IgD-negative memory B cell (primary cell): ENCODE data around the gene SRR. TPM values are rescaled to one million over a fixed set of nuclear protein-coding genes. Genes with fewer than 3 reads are reported as not detected.
A peak's percentile ranks its signal among the peaks of the same experiment; 100 is the strongest.
"Not testable (repeated sequence)": the region's sequence is repeated elsewhere in the genome, so short reads cannot be mapped to it uniquely, and the experiment has no call there.

ENCODE experiments used
- H3K27ac Mint-ChIP-seq, 3 donors: one replicate each; pipeline ENCODE4 v1.8.0; 2020 to 2022; ENCODE audit warnings: mild to moderate bottlenecking in 3 of 3, mixed read lengths in 3 of 3, moderate library complexity in 1 of 3
- H3K27me3 Mint-ChIP-seq: one replicate; pipeline ENCODE4 v1.8.0; 2021; ENCODE audit warnings: mixed read lengths
- H3K36me3 Mint-ChIP-seq: one replicate; pipeline ENCODE4 v1.8.0; 2020; ENCODE audit warnings: mild to moderate bottlenecking, mixed read lengths
- H3K4me1 Mint-ChIP-seq, 3 donors: one replicate each; pipeline ENCODE4 v1.8.0; 2020 to 2022; ENCODE audit warnings: mixed read lengths in 3 of 3, mild to moderate bottlenecking in 1 of 3
- H3K4me3 Mint-ChIP-seq, 4 donors: one replicate each; pipeline ENCODE4 v1.8.0; 2020 to 2022; ENCODE audit warnings: mild to moderate bottlenecking in 4 of 4, mixed read lengths in 4 of 4, moderate library complexity in 3 of 4
- H3K9me3 Mint-ChIP-seq, 3 donors: one replicate each; pipeline ENCODE4 v1.8.0; 2020 to 2021; ENCODE audit warnings: mixed read lengths in 3 of 3, mild to moderate bottlenecking in 1 of 3
- polyA plus RNA-seq: library from polyadenylated mRNA; unstranded; fragments of 300-500 nt; fragmentation: Illumina TruSeq; gene quantifications from one replicate; pipeline ENCODE4 v1.2.3, GENCODE V29; 2021

Gene SRR
- polyA plus RNA-seq, 1 donor from 2014 or later = 3.4 TPM

- Mint-ChIP-seq H3K9me3 (no peaks in the 10 kb centered on the region), H3K36me3 (peaks cover 2% of the 10 kb centered on the region), H3K4me3 (no peak overlapping the region), H3K27ac (no peak overlapping the region), H3K27me3 (no peaks in the 10 kb centered on the region), H3K4me1 (peaks cover 4 to 7% (median 4%) of the 10 kb centered on the region in 3 donors)
These were observed 9.0 kb downstream of the SRR start for GRCh38 chr17:2312736-2313135.

- not testable (repeated sequence) for H3K27ac Mint-ChIP-seq, H3K36me3 Mint-ChIP-seq, H3K27me3 Mint-ChIP-seq, H3K4me3 Mint-ChIP-seq, H3K9me3 Mint-ChIP-seq, H3K4me1 Mint-ChIP-seq
These were observed 13.1 kb downstream of the SRR start for GRCh38 chr17:2316916-2317205.

- Mint-ChIP-seq H3K36me3 (peaks cover 9% of the 10 kb centered on the region), H3K4me1 (peaks cover 0 to 2% (median 0%) of the 10 kb centered on the region in 3 donors), H3K9me3 (no peaks in the 10 kb centered on the region), H3K27ac (peak overlapping the region in 1 of 3 donors; percentile 16), H3K4me3 (no peak overlapping the region), H3K27me3 (no peaks in the 10 kb centered on the region)
These were observed 14.0 kb downstream of the SRR start for GRCh38 chr17:2317796-2318195.

GRCh38 chr17:2319051-2319450, 15.3 kb downstream of the SRR start:
- peak overlapping the region in 1 of 3 donors; percentile 71 for H3K27ac Mint-ChIP-seq
- no peaks in the 10 kb centered on the region for H3K9me3 Mint-ChIP-seq
- no peak overlapping the region for H3K4me3 Mint-ChIP-seq
- no peaks in the 10 kb centered on the region for H3K27me3 Mint-ChIP-seq
- H3K4me1 Mint-ChIP-seq = peaks cover 0 to 2% (median 0%) of the 10 kb centered on the region in 3 donors
- H3K36me3 Mint-ChIP-seq = peaks cover 10% of the 10 kb centered on the region

DNA sequence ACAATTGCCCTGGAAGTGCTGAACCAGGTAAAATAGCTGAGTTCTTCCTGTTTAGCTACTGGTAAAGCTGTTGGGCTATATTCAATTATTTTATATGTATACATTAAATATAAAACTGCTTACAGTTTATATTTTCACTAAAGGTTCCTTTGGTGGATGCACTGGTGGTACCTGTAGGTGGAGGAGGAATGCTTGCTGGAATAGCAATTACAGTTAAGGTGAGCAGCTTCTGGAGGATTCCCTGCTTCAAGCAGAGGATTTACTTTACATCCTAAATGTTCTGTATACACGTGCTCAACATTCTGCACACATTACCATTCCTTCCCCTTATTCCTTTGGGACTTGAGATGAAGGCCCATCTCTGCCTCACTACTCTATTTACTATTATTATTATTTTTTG, 17.6 kb downstream of the SRR start:
- no peak overlapping the region for H3K4me3 Mint-ChIP-seq
- H3K36me3 Mint-ChIP-seq = peaks cover 10% of the 10 kb centered on the region
- H3K27ac Mint-ChIP-seq = no peak overlapping the region
- H3K27me3 Mint-ChIP-seq = no peaks in the 10 kb centered on the region
- no peaks in the 10 kb centered on the region for H3K4me1 Mint-ChIP-seq
- no peaks in the 10 kb centered on the region for H3K9me3 Mint-ChIP-seq

GRCh38 chr17:2323629-2324314, 20.0 kb downstream of the SRR start:
- no peak overlapping the region for H3K4me3 Mint-ChIP-seq
- peaks cover 0 to 2% (median 0%) of the 10 kb centered on the region in 3 donors for H3K4me1 Mint-ChIP-seq
- no peaks in the 10 kb centered on the region for H3K9me3 Mint-ChIP-seq
- no peaks in the 10 kb centered on the region for H3K27me3 Mint-ChIP-seq
- peaks cover 9% of the 10 kb centered on the region for H3K36me3 Mint-ChIP-seq
- no peak overlapping the region for H3K27ac Mint-ChIP-seq

DNA sequence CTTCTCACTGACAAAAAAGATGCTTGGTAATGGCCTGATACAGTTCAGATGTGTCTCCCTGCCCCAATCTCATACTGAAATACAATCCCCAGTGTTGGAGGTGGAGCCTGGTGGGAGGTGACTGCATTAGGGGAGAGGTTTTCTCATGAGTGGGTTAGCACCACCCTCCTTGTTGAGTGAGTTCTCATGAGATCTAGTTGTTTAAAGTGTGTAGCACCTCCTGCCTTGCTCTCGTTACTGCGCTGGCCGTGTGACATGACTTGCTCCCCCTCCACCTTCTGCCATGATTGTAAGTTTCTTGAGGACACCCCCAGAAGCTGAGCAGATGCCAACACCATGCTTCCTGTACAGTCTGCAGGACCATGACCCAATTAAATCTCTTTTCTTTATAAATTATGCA, 27.6 kb downstream of the SRR start:
- H3K27me3 Mint-ChIP-seq = no peaks in the 10 kb centered on the region
- H3K4me1 Mint-ChIP-seq = peaks cover 11 to 20% (median 13%) of the 10 kb centered on the region in 3 donors
- peaks cover 1% of the 10 kb centered on the region for H3K36me3 Mint-ChIP-seq
- no peak overlapping the region for H3K4me3 Mint-ChIP-seq
- H3K9me3 Mint-ChIP-seq = no peaks in the 10 kb centered on the region
- H3K27ac Mint-ChIP-seq = no peak overlapping the region

DNA sequence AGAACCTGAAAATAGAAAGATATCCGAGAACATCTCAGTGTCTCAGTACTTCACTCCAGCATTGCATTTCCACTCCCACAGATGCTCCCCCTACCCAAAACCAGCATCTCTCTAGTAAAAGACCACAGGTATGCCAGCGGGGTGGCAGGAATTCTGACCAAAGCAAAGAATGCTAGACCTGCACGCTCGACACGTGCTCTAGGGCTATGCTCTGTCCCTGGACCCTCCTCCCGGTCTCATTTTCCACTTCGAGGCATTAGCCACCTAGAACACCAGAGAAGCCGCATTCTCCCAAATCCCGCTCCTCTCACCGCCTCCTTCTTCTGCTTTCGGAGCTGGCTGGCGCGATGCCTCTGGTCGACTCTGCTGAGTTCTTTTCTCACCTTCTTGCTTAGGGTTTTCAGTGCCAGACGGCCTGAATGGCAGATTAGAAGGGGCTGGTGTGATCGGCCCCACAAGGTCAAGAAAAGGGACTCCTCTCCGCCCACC, 32.0 kb downstream of the SRR start:
- Mint-ChIP-seq H3K4me1 (peaks cover 13 to 23% (median 17%) of the 10 kb centered on the region in 3 donors), H3K36me3 (peaks cover 1% of the 10 kb centered on the region), H3K27me3 (no peaks in the 10 kb centered on the region), H3K4me3 (peak overlapping the region; percentile 92 to 99 (median 98)), H3K27ac (peak overlapping the region; percentile 85 to 95 (median 94)), H3K9me3 (no peaks in the 10 kb centered on the region)

- Mint-ChIP-seq H3K4me1 (peaks cover 13 to 23% (median 17%) of the 10 kb centered on the region in 3 donors), H3K36me3 (peaks cover 1% of the 10 kb centered on the region)
These were observed 32.6 kb downstream of the SRR start, which contains the start of gene TSR1 for GRCh38 chr17:2336215-2336851. TSS of gene TSR1 (minus strand) at chr17:2336457. CDS start at chr17:2336427, 30 bp downstream.

DNA sequence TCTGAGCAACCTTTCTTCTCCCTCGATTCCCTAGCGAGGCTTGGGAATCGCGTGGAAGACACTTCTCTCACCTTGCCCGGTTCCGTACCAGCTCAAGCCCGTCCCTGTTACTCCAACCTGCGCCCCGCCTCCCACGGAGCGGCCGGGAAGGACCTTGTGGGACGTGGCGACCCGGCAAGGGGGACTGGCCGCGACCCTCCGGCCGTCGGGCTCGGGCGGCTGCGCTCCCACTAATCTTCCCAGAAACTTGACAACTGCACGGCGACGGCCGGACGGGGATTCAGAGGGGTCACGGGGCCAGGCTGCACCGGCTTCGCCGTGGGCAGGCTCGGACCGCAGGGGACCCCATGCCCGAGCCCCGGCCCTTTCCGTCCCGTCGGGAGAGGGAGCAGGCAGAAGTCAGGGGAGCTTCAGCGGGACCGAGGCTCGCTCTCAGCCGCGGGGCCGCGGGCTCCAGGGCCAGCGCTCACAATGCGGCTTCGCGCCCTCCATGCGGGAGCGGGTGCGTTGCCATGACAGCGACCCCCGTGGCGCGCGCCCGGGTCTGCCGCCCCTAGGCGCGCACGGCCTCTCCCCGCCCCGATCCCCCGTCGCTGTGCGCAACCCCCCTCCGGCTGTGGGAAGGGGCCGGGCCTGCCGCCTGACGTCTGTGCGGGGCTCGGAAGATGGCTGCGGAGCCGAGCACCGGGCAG, 33.2 kb downstream of the SRR start, which contains the start of gene SGSM2:
SGSM2 (plus strand) TSS at position 650 of the 692 bp plus-strand sequence. CDS start 188 bp downstream, outside the sequence.
- Mint-ChIP-seq H3K27me3 (no peaks in the 10 kb centered on the region), H3K4me3 (peak within 1 kb of the TSS; percentile 96 to 99 (median 98)), H3K36me3 (peaks cover 1% of the 10 kb centered on the region), H3K4me1 (peaks cover 14 to 23% (median 17%) of the 10 kb centered on the region in 3 donors), H3K9me3 (no peaks in the 10 kb centered on the region), H3K27ac (peak within 1 kb of the TSS; percentile 85 to 95 (median 94))

More at GRCh38 chr17:2336215-2336851, 32.6 kb downstream of the SRR start, which contains the start of gene TSR1:
- H3K27ac Mint-ChIP-seq = peak within 1 kb of the TSS; percentile 85 to 95 (median 94)
- H3K27me3 Mint-ChIP-seq = no peaks in the 10 kb centered on the region
- H3K4me3 Mint-ChIP-seq = peak within 1 kb of the TSS; percentile 92 to 99 (median 98)
- H3K9me3 Mint-ChIP-seq = no peaks in the 10 kb centered on the region

GRCh38 chr17:2337544-2338314, 34.0 kb downstream of the SRR start:
- H3K4me1 Mint-ChIP-seq = peaks cover 14 to 23% (median 17%) of the 10 kb centered on the region in 3 donors
- H3K36me3 Mint-ChIP-seq = peaks cover 1% of the 10 kb centered on the region
- H3K27me3 Mint-ChIP-seq = no peaks in the 10 kb centered on the region
- H3K27ac Mint-ChIP-seq = peak overlapping the region in 2 of 3 donors; percentile 56 to 93
- no peaks in the 10 kb centered on the region for H3K9me3 Mint-ChIP-seq
- peak overlapping the region; percentile 91 to 97 (median 96) for H3K4me3 Mint-ChIP-seq

GRCh38 chr17:2338315-2338657, 34.5 kb downstream of the SRR start:
- Mint-ChIP-seq H3K9me3 (no peaks in the 10 kb centered on the region), H3K4me3 (peak overlapping the region; percentile 81 to 96 (median 93)), H3K4me1 (peaks cover 14 to 23% (median 17%) of the 10 kb centered on the region in 3 donors), H3K27ac (peak overlapping the region; percentile 56 to 93 (median 71)), H3K36me3 (peaks cover 1% of the 10 kb centered on the region), H3K27me3 (no peaks in the 10 kb centered on the region)

GRCh38 chr17:2343421-2343820, 39.7 kb downstream of the SRR start:
- Mint-ChIP-seq H3K4me3 (peak overlapping the region in 1 of 4 donors; percentile 35), H3K9me3 (no peaks in the 10 kb centered on the region), H3K27ac (no peak overlapping the region)

DNA sequence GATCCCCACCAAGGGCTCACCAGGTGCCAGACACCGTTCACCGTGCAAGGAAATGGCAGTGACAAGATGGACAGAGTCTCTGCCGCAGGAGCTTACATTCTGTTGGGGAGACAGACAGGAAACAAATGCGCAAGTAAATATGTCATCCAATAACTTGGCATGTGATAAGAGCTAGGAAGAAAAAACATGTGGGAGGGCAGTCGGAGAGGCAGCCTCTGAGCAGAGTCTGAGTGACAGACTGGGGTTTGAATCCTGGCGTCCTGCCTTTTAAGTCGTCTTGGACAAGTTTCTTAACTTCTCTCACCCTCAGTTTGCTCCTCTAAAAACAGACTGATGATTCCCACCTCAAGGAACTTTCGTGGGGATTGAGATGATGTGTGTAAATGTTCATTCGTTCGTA, 40.8 kb downstream of the SRR start:
- Mint-ChIP-seq H3K4me3 (no peak overlapping the region), H3K4me1 (peaks cover 1 to 4% (median 2%) of the 10 kb centered on the region in 3 donors), H3K9me3 (no peaks in the 10 kb centered on the region), H3K36me3 (peaks cover 4% of the 10 kb centered on the region), H3K27ac (no peak overlapping the region), H3K27me3 (no peaks in the 10 kb centered on the region)

More at GRCh38 chr17:2343421-2343820, 39.7 kb downstream of the SRR start:
- Mint-ChIP-seq H3K27me3 (no peaks in the 10 kb centered on the region), H3K36me3 (peaks cover 3% of the 10 kb centered on the region), H3K4me1 (peaks cover 3 to 4% (median 3%) of the 10 kb centered on the region in 3 donors)
